ENCODE results near the gene ALKBH8. TPM values are rescaled to one million over a fixed set of nuclear protein-coding genes. Genes with fewer than 3 reads are reported as not detected.

The ALKBH8 gene
- total and polyA plus RNA-seq, 2 of the 4 experiments (the other 2 are of a cell fraction), result 3.0 to 6.6 TPM

DNA sequence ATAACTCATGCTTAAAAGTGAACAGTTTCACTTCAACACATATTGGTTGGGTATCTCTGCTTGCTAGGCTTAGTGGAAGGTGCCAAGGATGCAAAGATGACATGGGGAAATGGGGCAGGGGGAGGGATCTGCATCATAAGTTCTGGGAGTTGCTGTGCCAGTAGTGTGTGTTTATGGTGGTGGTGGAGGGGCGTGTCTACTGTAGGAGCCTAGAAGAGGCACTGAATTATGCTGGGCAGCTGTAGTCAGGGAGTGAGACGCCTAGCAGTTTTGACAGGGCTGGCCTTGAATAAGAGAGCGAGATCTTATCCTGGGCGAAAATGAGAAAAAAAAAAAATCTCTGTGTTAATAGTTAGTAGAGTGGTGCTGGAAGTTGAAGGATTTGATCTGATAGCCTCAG lies 28.4 kb upstream of the ALKBH8 start:
- Histone ChIP-seq H2AK9ac (replicated peaks; ENCODE audit: low read depth, low read length, poor library complexity) (no peak overlapping the region), H2BK120ac (ENCODE audit: low read depth, low read length) (no peak overlapping the region), H4K91ac (ENCODE audit: insufficient read depth, low read depth, low read length) (no peak overlapping the region), H3K23ac (ENCODE audit: low read depth, low read length) (no peak overlapping the region), H3K4me2 (ENCODE audit: low read depth, low read length) (no peak overlapping the region), H4K20me1 (ENCODE audit: insufficient read depth, low read length) (no peaks in the 10 kb centered on the region), H2BK15ac (ENCODE audit: low read depth, low read length) (no peak overlapping the region), H2BK20ac (ENCODE audit: low read depth, low read length) (no peak overlapping the region), H3K9me3 (ENCODE audit: control insufficient read depth, insufficient read depth, low read length) (no peaks in the 10 kb centered on the region; the same call in 1 of the 2 replicates), H3K79me1 (ENCODE audit: low read depth in 1 of 2, low read length in 2 of 2) (no peaks in the 10 kb centered on the region), H3K36me3 (ENCODE audit: control insufficient read depth, insufficient read depth, low read length) (no peaks in the 10 kb centered on the region), H2AFZ (replicated peaks; ENCODE audit: low read length, poor library complexity) (no peak overlapping the region), H3K14ac (replicated peaks; ENCODE audit: low read depth, low read length) (no peak overlapping the region), H3K18ac (ENCODE audit: low read depth, low read length) (no peak overlapping the region), H4K8ac (ENCODE audit: low read depth in 2 of 2, low read length in 2 of 2) (no peak overlapping the region), H4K5ac (ENCODE audit: low read depth, low read length) (no peak overlapping the region), H3K27ac (ENCODE audit: insufficient read depth, low read length) (no peak overlapping the region), H3K4ac (ENCODE audit: low read depth, low read length) (no peak overlapping the region), H2AK5ac (ENCODE audit: low read depth, low read length) (no peak overlapping the region), H3K4me3 (ENCODE audit: insufficient read depth, low read depth, low read length) (no peak overlapping the region), H3K56ac (ENCODE audit: extremely low read depth, insufficient read depth, low read length) (no peak overlapping the region), H2BK5ac (ENCODE audit: low read depth, low read length, poor library complexity, severe bottlenecking) (no peak overlapping the region), H3K27me3 (ENCODE audit: control insufficient read depth, insufficient read depth, low read length) (peaks cover 42% of the 10 kb centered on the region), H3K4me1 (ENCODE audit: control insufficient read depth, insufficient read depth, low read length) (peaks cover 3% of the 10 kb centered on the region; the same call in 1 of the 2 replicates), H3K9me1 (ENCODE audit: insufficient read depth, low read length) (no peaks in the 10 kb centered on the region), H3K9ac (ENCODE audit: low read depth, low read length) (no peak overlapping the region)
- intact Hi-C loops (cut with micrococcal nuclease) (no loop called here), in situ Hi-C loops (cut with MboI; ENCODE audit: low sequenced_read_pairs) (loop anchor here (25.0 kb wide), 1 partner anchor 1068 kb away; the partner anchor contains the start of gene DDX10), dilution Hi-C loops (cut with HindIII; ENCODE audit: low sequenced_read_pairs, unreplicated experiment) (no loop called here)
- ATAC-seq (ENCODE audit: low read depth) (no peak), DNase-seq (no peak)
- no TSS peak for BruUV-seq (replicated peaks)
- 0% methylated on average over 1 of the region's 4 CpGs; no CpG with 5 or more reads in 1 of the 2 experiments for WGBS, 2 experiments (ENCODE audit: extremely low coverage in 2 of 2, insufficient read length in 1 of 2)
- TF ChIP-seq, protein P1, sequence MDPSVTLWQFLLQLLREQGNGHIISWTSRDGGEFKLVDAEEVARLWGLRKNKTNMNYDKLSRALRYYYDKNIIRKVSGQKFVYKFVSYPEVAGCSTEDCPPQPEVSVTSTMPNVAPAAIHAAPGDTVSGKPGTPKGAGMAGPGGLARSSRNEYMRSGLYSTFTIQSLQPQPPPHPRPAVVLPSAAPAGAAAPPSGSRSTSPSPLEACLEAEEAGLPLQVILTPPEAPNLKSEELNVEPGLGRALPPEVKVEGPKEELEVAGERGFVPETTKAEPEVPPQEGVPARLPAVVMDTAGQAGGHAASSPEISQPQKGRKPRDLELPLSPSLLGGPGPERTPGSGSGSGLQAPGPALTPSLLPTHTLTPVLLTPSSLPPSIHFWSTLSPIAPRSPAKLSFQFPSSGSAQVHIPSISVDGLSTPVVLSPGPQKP (IDR thresholded peaks at IDR 0.05; ENCODE audit: borderline replicate concordance, low read depth, low read length), result no peak
- TF ChIP-seq MXI1 (IDR thresholded peaks at IDR 0.05; ENCODE audit: borderline replicate concordance, low read depth, low read length) (no peak), CHD1 (IDR thresholded peaks at IDR 0.05; ENCODE audit: low read depth, low read length) (no peak), BHLHE40 (IDR thresholded peaks at IDR 0.05; ENCODE audit: low read depth, low read length) (no peak), RFX5 (IDR thresholded peaks at IDR 0.05; ENCODE audit: low read depth, low read length) (no peak), FOS (IDR thresholded peaks at IDR 0.05; ENCODE audit: low read depth, low read length) (no peak), SMC3 (IDR thresholded peaks at IDR 0.05; ENCODE audit: low read depth, low read length) (no peak), NFE2L2 (IDR thresholded peaks at IDR 0.05; ENCODE audit: low read depth, low read length) (no peak), RCOR1 (IDR thresholded peaks at IDR 0.05; ENCODE audit: insufficient replicate concordance, low read length) (no peak), RAD21 (IDR thresholded peaks at IDR 0.05; ENCODE audit: low read length) (no peak), MAZ (IDR thresholded peaks at IDR 0.05; ENCODE audit: borderline replicate concordance, low read depth, low read length) (no peak), MAFK (IDR thresholded peaks at IDR 0.05; ENCODE audit: low read depth, low read length) (no peak), POLR2A (IDR thresholded peaks at IDR 0.05; ENCODE audit: low read depth, low read length) (no peak), CEBPB (IDR thresholded peaks at IDR 0.05; ENCODE audit: low read depth, low read length) (no peak)
- TF ChIP-seq, protein P2, sequence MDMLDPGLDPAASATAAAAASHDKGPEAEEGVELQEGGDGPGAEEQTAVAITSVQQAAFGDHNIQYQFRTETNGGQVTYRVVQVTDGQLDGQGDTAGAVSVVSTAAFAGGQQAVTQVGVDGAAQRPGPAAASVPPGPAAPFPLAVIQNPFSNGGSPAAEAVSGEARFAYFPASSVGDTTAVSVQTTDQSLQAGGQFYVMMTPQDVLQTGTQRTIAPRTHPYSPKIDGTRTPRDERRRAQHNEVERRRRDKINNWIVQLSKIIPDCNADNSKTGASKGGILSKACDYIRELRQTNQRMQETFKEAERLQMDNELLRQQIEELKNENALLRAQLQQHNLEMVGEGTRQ (IDR thresholded peaks at IDR 0.05; ENCODE audit: low read depth, low read length), result no peak
- TF ChIP-seq, protein P3, sequence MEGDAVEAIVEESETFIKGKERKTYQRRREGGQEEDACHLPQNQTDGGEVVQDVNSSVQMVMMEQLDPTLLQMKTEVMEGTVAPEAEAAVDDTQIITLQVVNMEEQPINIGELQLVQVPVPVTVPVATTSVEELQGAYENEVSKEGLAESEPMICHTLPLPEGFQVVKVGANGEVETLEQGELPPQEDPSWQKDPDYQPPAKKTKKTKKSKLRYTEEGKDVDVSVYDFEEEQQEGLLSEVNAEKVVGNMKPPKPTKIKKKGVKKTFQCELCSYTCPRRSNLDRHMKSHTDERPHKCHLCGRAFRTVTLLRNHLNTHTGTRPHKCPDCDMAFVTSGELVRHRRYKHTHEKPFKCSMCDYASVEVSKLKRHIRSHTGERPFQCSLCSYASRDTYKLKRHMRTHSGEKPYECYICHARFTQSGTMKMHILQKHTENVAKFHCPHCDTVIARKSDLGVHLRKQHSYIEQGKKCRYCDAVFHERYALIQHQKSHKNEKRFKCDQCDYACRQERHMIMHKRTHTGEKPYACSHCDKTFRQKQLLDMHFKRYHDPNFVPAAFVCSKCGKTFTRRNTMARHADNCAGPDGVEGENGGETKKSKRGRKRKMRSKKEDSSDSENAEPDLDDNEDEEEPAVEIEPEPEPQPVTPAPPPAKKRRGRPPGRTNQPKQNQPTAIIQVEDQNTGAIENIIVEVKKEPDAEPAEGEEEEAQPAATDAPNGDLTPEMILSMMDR (conservative IDR thresholded peaks at IDR 0.05; ENCODE audit: low read depth, low read length), result no peak
- ChIA-PET POLR2A (ENCODE audit: unreplicated experiment) (no interaction called here), CTCF (no interaction called here)
